H1 (cell line): ENCODE measurements around the gene SEC61G. TPM values are rescaled to one million over a fixed set of nuclear protein-coding genes. Genes with fewer than 3 reads are reported as not detected.

Source experiments
- CTCF ChIA-PET: fragments of 300-600 bp; sonication (Branson Sonifier 250); formaldehyde crosslinking; loops from one replicate; lab custom pipeline; 2021; ENCODE audit not compliant: partially characterized antibody; lab: Charles Lee
- POLR2A ChIA-PET: fragments of 300-600 bp; sonication (Branson Sonifier 250); formaldehyde crosslinking; loops from one replicate; lab custom pipeline; 2021; ENCODE audit warnings: inconsistent platforms; ENCODE audit not compliant: partially characterized antibody; lab: Charles Lee
- DNase-seq, 2 experiments: peaks; one replicate each; pipeline versions ENCODE4 v3.0.0 to v3.0.0-alpha.2; 2010 to 2022; ENCODE audit warnings: low spot score in 2 of 2, low read depth in 1 of 2, mixed read lengths in 1 of 2
- FAIRE-seq: peaks from 2 replicates; lab custom pipeline; 2011; peaks lifted over from hg19 to GRCh38; lab: Jason Lieb, UNC
- H2AFZ ChIP-seq: 2 replicates; pipeline ENCODE4 v1.8.1; 2012; ENCODE audit warnings: low read length, inconsistent platforms
- H2AK5ac ChIP-seq: 2 replicates; pipeline ENCODE4 v1.6.1; 2013; ENCODE audit warnings: low read depth, low read length
- H2BK120ac ChIP-seq: replicated peaks from 2 replicates; pipeline ENCODE3; 2013; ENCODE audit warnings: low read depth, low read length, inconsistent platforms
- H2BK12ac ChIP-seq: 2 replicates; pipeline ENCODE4 v1.6.1; 2013; ENCODE audit warnings: low read depth, low read length
- H2BK15ac ChIP-seq: 2 replicates; pipeline ENCODE4 v1.6.1; 2013; ENCODE audit warnings: low read length
- H2BK20ac ChIP-seq: 2 replicates; pipeline ENCODE4 v1.6.1; 2013; ENCODE audit warnings: low read length
- H2BK5ac ChIP-seq: 2 replicates; pipeline ENCODE4 v1.6.1; 2013; ENCODE audit warnings: low read depth, low read length
- H3K14ac ChIP-seq: 2 replicates; pipeline ENCODE4 v1.6.1; 2013; ENCODE audit warnings: inconsistent platforms; ENCODE audit not compliant: insufficient read length
- H3K18ac ChIP-seq: 2 replicates; pipeline ENCODE4 v1.6.1; 2013; ENCODE audit warnings: low read length; ENCODE audit errors: extremely low read depth
- H3K23ac ChIP-seq: 2 replicates; pipeline ENCODE4 v1.6.1; 2013; ENCODE audit warnings: inconsistent platforms; ENCODE audit not compliant: insufficient read length
- H3K23me2 ChIP-seq: 2 replicates; pipeline ENCODE4 v1.6.1; 2013; ENCODE audit warnings: low read depth, low read length
- H3K27ac ChIP-seq: 2 replicates; pipeline ENCODE4 v1.6.1; 2011; ENCODE audit warnings: low read depth, low read length, inconsistent platforms
- H3K27me3 ChIP-seq, 4 experiments: replicated peaks in 1 of 4; 1 replicate in 1 of 4; 2 replicates in 3 of 4; pipeline versions ENCODE4 v1.6.1 to v1.8.1; 2011 to 2013; ENCODE audit warnings: low read length in 3 of 4, mild to moderate bottlenecking in 3 of 4, inconsistent platforms in 2 of 4, mixed read lengths in 2 of 4, moderate library complexity in 1 of 4; ENCODE audit not compliant: control insufficient read depth in 3 of 4, insufficient read depth in 3 of 4; ENCODE audit errors: extremely low read depth in 1 of 4
- H3K36me3 ChIP-seq, 4 experiments: 2 replicates each; pipeline versions ENCODE4 v1.6.1 to v1.8.1; 2011 to 2013; ENCODE audit warnings: mild to moderate bottlenecking in 4 of 4, low read length in 3 of 4, moderate library complexity in 2 of 4, control low read depth in 1 of 4, inconsistent platforms in 1 of 4; ENCODE audit not compliant: insufficient read depth in 4 of 4, control insufficient read depth in 2 of 4
- H3K4ac ChIP-seq: replicated peaks from 2 replicates; pipeline ENCODE3; 2013; ENCODE audit warnings: low read length, low read depth, mixed read lengths, inconsistent platforms; ENCODE audit not compliant: insufficient read length
- H3K4me1 ChIP-seq, 4 experiments: replicated peaks in 1 of 4; 1 replicate in 1 of 4; 2 replicates in 3 of 4; pipeline versions ENCODE4 v1.6.1 to v1.8.1; 2011 to 2013; ENCODE audit warnings: low read length in 3 of 4, inconsistent platforms in 2 of 4, mixed read lengths in 1 of 4; ENCODE audit not compliant: insufficient read depth in 4 of 4, control insufficient read depth in 3 of 4
- H3K4me2 ChIP-seq, 2 experiments: 2 replicates each; pipeline versions ENCODE4 v1.6.1 to v1.8.1; 2011 to 2013; ENCODE audit warnings: low read depth in 2 of 2, low read length in 2 of 2, control low read depth in 1 of 2, inconsistent platforms in 1 of 2, mild to moderate bottlenecking in 1 of 2; ENCODE audit not compliant: insufficient read depth in 1 of 2
- H3K4me3 ChIP-seq, 4 experiments: fragments of 200-600, 300-600 bp in 1 of 4; sonication (generic), shearing (Covaris generic), sonication (Bioruptor Twin) in 1 of 4; 2 replicates each; pipeline versions ENCODE4 v1.5.1 to v1.8.1; 2011 to 2016; ENCODE audit warnings: low read length in 4 of 4, low read depth in 3 of 4, control low read depth in 2 of 4, inconsistent platforms in 2 of 4, mild to moderate bottlenecking in 2 of 4, mixed read lengths in 1 of 4, moderate library complexity in 1 of 4; ENCODE audit not compliant: insufficient read depth in 2 of 4; ENCODE audit errors: extremely low read depth in 1 of 4
- H3K56ac ChIP-seq: replicated peaks from 2 replicates; pipeline ENCODE3; 2013; ENCODE audit warnings: low read depth, mild to moderate bottlenecking, mixed read lengths, low read length, inconsistent platforms; ENCODE audit not compliant: insufficient read length
- H3K79me1 ChIP-seq: 2 replicates; pipeline ENCODE4 v1.6.1; 2013; ENCODE audit warnings: low read depth, low read length, control low read depth
- H3K79me2 ChIP-seq, 2 experiments: 2 replicates each; pipeline versions ENCODE4 v1.6.1 to v1.8.1; 2012 to 2013; ENCODE audit warnings: low read length in 2 of 2, mild to moderate bottlenecking in 2 of 2, inconsistent platforms in 1 of 2; ENCODE audit not compliant: insufficient read depth in 2 of 2, control insufficient read depth in 1 of 2
- H3K9ac ChIP-seq, 4 experiments: replicated peaks in 1 of 4; 1 replicate in 1 of 4; 2 replicates in 3 of 4; pipeline versions ENCODE4 v1.6.1 to v1.8.1; 2011 to 2013; ENCODE audit warnings: low read depth in 3 of 4, low read length in 3 of 4, control low read depth in 2 of 4, mild to moderate bottlenecking in 2 of 4, moderate library complexity in 2 of 4, inconsistent platforms in 1 of 4; ENCODE audit errors: extremely low read depth in 1 of 4
- H3K9me3 ChIP-seq, 2 experiments: 2 replicates each; pipeline versions ENCODE4 v1.6.1 to v1.8.1; 2012 to 2013; ENCODE audit warnings: mild to moderate bottlenecking in 2 of 2, moderate library complexity in 2 of 2, control low read depth in 1 of 2, inconsistent platforms in 1 of 2, low read depth in 1 of 2, low read length in 1 of 2, mixed read lengths in 1 of 2; ENCODE audit not compliant: insufficient read depth in 2 of 2
- H4K20me1 ChIP-seq, 2 experiments: replicated peaks in 1 of 2; 2 replicates each; pipeline versions ENCODE3 to v1.8.1; 2011 to 2013; ENCODE audit warnings: inconsistent platforms in 2 of 2, low read length in 2 of 2, mild to moderate bottlenecking in 1 of 2; ENCODE audit not compliant: insufficient read depth in 2 of 2, control insufficient read depth in 1 of 2
- H4K5ac ChIP-seq: 2 replicates; pipeline ENCODE4 v1.6.1; 2013; ENCODE audit warnings: low read length, low read depth, mixed read lengths, inconsistent platforms; ENCODE audit not compliant: insufficient read length
- H4K8ac ChIP-seq: 2 replicates; pipeline ENCODE4 v1.8.0; 2013; ENCODE audit warnings: mild to moderate bottlenecking, moderate library complexity, low read length, inconsistent platforms; ENCODE audit not compliant: insufficient read depth; ENCODE audit errors: extremely low read depth
- H4K91ac ChIP-seq: replicated peaks from 2 replicates; pipeline ENCODE3; 2013; ENCODE audit warnings: low read length, mixed read lengths, inconsistent platforms; ENCODE audit not compliant: insufficient read length
- HDAC2 ChIP-seq, 2 experiments: fragments of 300-600 bp in 1 of 2; sonication (generic) in 1 of 2; IDR thresholded peaks; 2 replicates each; pipeline ENCODE4 v1.6.1; 2011 to 2012; ENCODE audit warnings: low read depth in 2 of 2, low read length in 2 of 2, mild to moderate bottlenecking in 2 of 2, moderate library complexity in 2 of 2, borderline replicate concordance in 1 of 2, inconsistent platforms in 1 of 2
- POLR2A ChIP-seq, 2 experiments: IDR thresholded peaks; 1 replicate in 1 of 2; 2 replicates in 1 of 2; pipeline ENCODE4 v1.6.1; 2011; ENCODE audit warnings: low read depth in 2 of 2, low read length in 2 of 2, mild to moderate bottlenecking in 2 of 2; ENCODE audit errors: control extremely low read depth in 1 of 2
- RAD21 ChIP-seq, 2 experiments: IDR thresholded peaks in 1 of 2; conservative IDR thresholded peaks in 1 of 2; 2 replicates each; pipeline ENCODE4 v1.6.1; 2011; ENCODE audit warnings: low read depth in 2 of 2, low read length in 2 of 2, improper control_type of control experiment in 1 of 2, inconsistent platforms in 1 of 2, mild to moderate bottlenecking in 1 of 2, moderate library complexity in 1 of 2
- RFX5 ChIP-seq: IDR thresholded peaks from 2 replicates; pipeline ENCODE4 v1.6.1; 2011; ENCODE audit warnings: low read depth, low read length, improper control_type of control experiment, borderline replicate concordance
- SIX5 ChIP-seq: IDR thresholded peaks from 2 replicates; pipeline ENCODE4 v1.6.1; 2011; ENCODE audit warnings: mild to moderate bottlenecking, low read depth, low read length
- SUZ12 ChIP-seq: fragments of 200-600 bp; sonication (generic); IDR thresholded peaks from 2 replicates; pipeline ENCODE4 v1.6.1; 2012; ENCODE audit warnings: mild to moderate bottlenecking, inconsistent platforms, low read length, moderate library complexity, mixed read lengths
- WGBS, 2 experiments: shearing (Covaris generic) in 1 of 2; methylation state at CpG; one replicate each; pipeline versions ENCODE4 v1.1.6 to v1.1.7; 2013 to 2015; ENCODE audit warnings: low lambda C conversion rate in 2 of 2, mixed read lengths in 2 of 2, inconsistent platforms in 1 of 2, low coverage in 1 of 2, missing lambda C conversion rate in 1 of 2; ENCODE audit not compliant: insufficient replicate concordance in 2 of 2, insufficient coverage in 1 of 2, insufficient read length in 1 of 2; ENCODE audit errors: extremely low coverage in 1 of 2, missing lambda C conversion rate in 1 of 2; 5-methylcytosine and 5-hydroxymethylcytosine counted together
- polyA plus RNA-seq, 7 experiments: library from polyadenylated mRNA; depleted of rRNA in 3 of 7; stranded (reverse) in 5 of 7; unstranded in 2 of 7; fragments of >200 nt in 5 of 7; fragments of 200-250 nt in 2 of 7; gene quantifications; 1 replicate in 5 of 7; 2 replicates in 1 of 7; 4 replicates in 1 of 7; pipeline versions ENCODE4 v1.2.1 to v1.2.3, GENCODE V29; 2011 to 2013; ENCODE audit warnings: missing spikeins in 2 of 7, mixed read lengths in 2 of 7
- total RNA-seq: library from RNA; stranded (reverse); fragmentation: NEBNext Ultra II Directional; extraction: Animal tissue kit (Norgen Biotek cat#: 25700); gene quantifications from 2 replicates; pipeline ENCODE4 v1.2.1, GENCODE V29; 2021

SEC61G gene
- total and polyA plus RNA-seq, 2 of the 8 experiments (the other 6 are each of a cell fraction or from before 2014, with no cell fraction given), result 142 to 274 TPM

GRCh38 chr7:54778696-54779540 lies 19.9 kb upstream of the SEC61G start:
- no peak overlapping the region for H3K18ac ChIP-seq
- ChIA-PET CTCF (interaction anchor here (0.6 to 2.3 kb wide), 5 partner anchors 10 to 477 kb away, joined by 3 to 7 read pairs (median 4); no protein-coding TSS in a partner anchor), POLR2A (no interaction called here)
- no peak overlapping the region for H4K8ac ChIP-seq
- H2BK12ac ChIP-seq, result no peak overlapping the region
- H2AFZ ChIP-seq, result no peak overlapping the region
- H3K79me1 ChIP-seq, result no peaks in the 10 kb centered on the region
- no peaks in the 10 kb centered on the region for H4K20me1 ChIP-seq
- no peak overlapping the region for H2BK20ac ChIP-seq
- peaks cover 4 to 13% (median 12%) of the 10 kb centered on the region in 4 experiments for H3K4me1 ChIP-seq
- H3K79me2 ChIP-seq, result no peaks in the 10 kb centered on the region
- H4K5ac ChIP-seq, result no peak overlapping the region
- no peak overlapping the region for H3K56ac ChIP-seq
- no peak overlapping the region for H3K14ac ChIP-seq
- no peaks in the 10 kb centered on the region for H3K36me3 ChIP-seq
- H3K4ac ChIP-seq, result no peak overlapping the region
- FAIRE-seq, result no peak
- WGBS, 2 experiments, result 90% methylated on average over 7 of the region's 7 CpGs; no CpG with 5 or more reads in 1 of the 2 experiments
- no peak overlapping the region for H3K4me2 ChIP-seq
- H3K23me2 ChIP-seq, result no peaks in the 10 kb centered on the region
- no peak overlapping the region for H2BK15ac ChIP-seq
- no peak overlapping the region for H2BK120ac ChIP-seq
- H3K23ac ChIP-seq, result no peak overlapping the region
- no peak overlapping the region for H2BK5ac ChIP-seq
- H3K4me3 ChIP-seq, result no peak overlapping the region
- TF ChIP-seq POLR2A (IDR thresholded peaks at IDR 0.05; ENCODE audit: control extremely low read depth in 1 of 2, low read depth in 2 of 2, low read length in 2 of 2), result no peak
- TF ChIP-seq SUZ12, result no peak
- TF ChIP-seq RAD21 (IDR thresholded peaks at IDR 0.05 in 1 of 2, conservative IDR thresholded peaks at IDR 0.05 in 1 of 2; ENCODE audit: low read depth in 2 of 2, low read length in 2 of 2), result no peak
- no peak for TF ChIP-seq HDAC2 (IDR thresholded peaks at IDR 0.05; ENCODE audit: borderline replicate concordance in 1 of 2, low read depth in 2 of 2, low read length in 2 of 2)
- TF ChIP-seq RFX5, result no peak
- TF ChIP-seq SIX5, result no peak
- H2AK5ac ChIP-seq, result no peak overlapping the region
- no peak overlapping the region for H4K91ac ChIP-seq
- H3K9me3 ChIP-seq, result peaks cover 2 to 14% of the 10 kb centered on the region in 2 experiments; a peak in 3 of 4 replicates
- 0 out of 7 replicates have a peak, but pooled peaks cover 0 to 3% (median 0%) of the 10 kb centered on the region in 4 experiments for H3K27me3 ChIP-seq
- no peak overlapping the region for H3K27ac ChIP-seq
- DNase-seq, result no peak
- H3K9ac ChIP-seq, result no peak overlapping the region
